ENCODE measurements around the gene C6orf163.

Gene C6orf163

DNA sequence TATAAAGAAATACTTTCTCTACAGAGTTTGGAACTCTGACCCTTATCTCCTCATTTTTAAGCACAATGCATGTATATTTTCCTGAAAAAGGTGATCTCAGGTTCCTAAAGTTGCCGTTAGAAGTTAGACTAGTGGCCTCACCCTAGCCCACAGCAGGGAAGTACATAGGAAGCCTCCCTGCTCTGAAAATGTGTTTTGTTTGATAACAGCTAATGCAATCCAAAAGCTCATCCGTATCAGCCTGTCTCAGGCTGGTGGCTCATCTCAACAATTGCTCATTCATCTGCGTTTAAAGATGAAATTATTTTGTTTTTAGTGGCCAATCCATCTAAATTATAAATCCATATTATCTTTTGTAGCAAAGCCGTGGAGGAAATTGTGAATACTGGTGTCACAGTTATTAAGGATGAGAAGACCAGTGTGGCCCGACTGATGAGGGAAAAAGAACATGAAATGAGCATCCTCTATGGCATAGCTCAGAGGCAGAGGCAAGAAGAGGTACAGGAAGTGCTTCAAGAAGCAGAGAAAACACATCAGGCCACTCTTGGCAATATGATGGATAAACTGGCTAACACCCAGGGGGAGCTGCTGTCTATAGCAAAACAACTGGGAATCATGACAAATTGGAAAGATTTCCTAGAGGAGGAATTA lies 20.1 kb downstream of the C6orf163 start:
- Histone ChIP-seq H3K9me3 (ENCODE audit: control insufficient read depth, low read length) (no peaks in the 10 kb centered on the region), H3K4me3 (ENCODE audit: low read depth, low read length) (no peak overlapping the region), H3K4me1 (no peaks in the 10 kb centered on the region), H3K9ac (no peak overlapping the region), H3K36me3 (ENCODE audit: control insufficient read depth, insufficient read depth, low read length) (no peaks in the 10 kb centered on the region), H3K27ac (no peak overlapping the region), H3K4me2 (ENCODE audit: low read length) (no peak overlapping the region), H2AFZ (no peak overlapping the region), H3K27me3 (ENCODE audit: control insufficient read depth, insufficient read depth, low read length) (no peaks in the 10 kb centered on the region), H3K79me2 (no peaks in the 10 kb centered on the region)
- TF ChIP-seq, protein P1, sequence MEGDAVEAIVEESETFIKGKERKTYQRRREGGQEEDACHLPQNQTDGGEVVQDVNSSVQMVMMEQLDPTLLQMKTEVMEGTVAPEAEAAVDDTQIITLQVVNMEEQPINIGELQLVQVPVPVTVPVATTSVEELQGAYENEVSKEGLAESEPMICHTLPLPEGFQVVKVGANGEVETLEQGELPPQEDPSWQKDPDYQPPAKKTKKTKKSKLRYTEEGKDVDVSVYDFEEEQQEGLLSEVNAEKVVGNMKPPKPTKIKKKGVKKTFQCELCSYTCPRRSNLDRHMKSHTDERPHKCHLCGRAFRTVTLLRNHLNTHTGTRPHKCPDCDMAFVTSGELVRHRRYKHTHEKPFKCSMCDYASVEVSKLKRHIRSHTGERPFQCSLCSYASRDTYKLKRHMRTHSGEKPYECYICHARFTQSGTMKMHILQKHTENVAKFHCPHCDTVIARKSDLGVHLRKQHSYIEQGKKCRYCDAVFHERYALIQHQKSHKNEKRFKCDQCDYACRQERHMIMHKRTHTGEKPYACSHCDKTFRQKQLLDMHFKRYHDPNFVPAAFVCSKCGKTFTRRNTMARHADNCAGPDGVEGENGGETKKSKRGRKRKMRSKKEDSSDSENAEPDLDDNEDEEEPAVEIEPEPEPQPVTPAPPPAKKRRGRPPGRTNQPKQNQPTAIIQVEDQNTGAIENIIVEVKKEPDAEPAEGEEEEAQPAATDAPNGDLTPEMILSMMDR (IDR thresholded peaks at IDR 0.05): no peak

- H3K4me2 ChIP-seq (ENCODE audit: low read length): no peak overlapping the region
- no peak overlapping the region for H3K27ac ChIP-seq
- no peak overlapping the region for H3K4me3 ChIP-seq (ENCODE audit: low read depth, low read length)
- H3K9me3 ChIP-seq (ENCODE audit: control insufficient read depth, low read length): no peaks in the 10 kb centered on the region
- H3K27me3 ChIP-seq (ENCODE audit: control insufficient read depth, insufficient read depth, low read length): no peaks in the 10 kb centered on the region
- H3K9ac ChIP-seq: no peak overlapping the region
- TF ChIP-seq, protein P1 (IDR thresholded peaks at IDR 0.05): no peak
- no peaks in the 10 kb centered on the region for H3K36me3 ChIP-seq (ENCODE audit: control insufficient read depth, insufficient read depth, low read length)
- H2AFZ ChIP-seq: no peak overlapping the region
- H3K4me1 ChIP-seq: no peaks in the 10 kb centered on the region
- H3K79me2 ChIP-seq: no peaks in the 10 kb centered on the region
Observed at GRCh38 chr6:87366072-87366827, 21.6 kb downstream of the C6orf163 start.

DNA sequence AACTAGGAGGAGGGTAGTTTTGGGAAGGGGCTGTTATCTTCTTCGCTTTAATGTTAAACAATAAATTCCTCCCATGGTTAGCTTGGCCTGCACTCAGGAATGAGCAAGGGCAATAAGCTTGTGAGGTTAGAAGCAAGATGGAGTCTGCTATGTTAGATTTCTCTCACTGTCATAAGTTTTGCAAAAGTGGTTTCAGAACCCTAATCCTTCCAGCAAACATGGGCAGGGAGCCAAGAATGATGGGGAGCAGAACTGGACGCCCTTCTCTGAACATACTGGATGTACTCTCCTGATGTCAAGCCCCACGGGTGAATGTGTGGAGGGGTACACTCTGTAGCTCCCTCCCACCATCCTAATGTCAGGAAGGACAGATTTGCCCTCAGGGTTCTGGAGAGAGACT lies 22.3 kb downstream of the C6orf163 start:
- no peak overlapping the region for H3K9ac ChIP-seq
- no peaks in the 10 kb centered on the region for H3K9me3 ChIP-seq (ENCODE audit: control insufficient read depth, low read length)
- H3K4me1 ChIP-seq: no peaks in the 10 kb centered on the region
- H3K4me2 ChIP-seq (ENCODE audit: low read length): no peak overlapping the region
- H3K36me3 ChIP-seq (ENCODE audit: control insufficient read depth, insufficient read depth, low read length): no peaks in the 10 kb centered on the region
- no peak overlapping the region for H3K4me3 ChIP-seq (ENCODE audit: low read depth, low read length)
- no peaks in the 10 kb centered on the region for H3K79me2 ChIP-seq
- H2AFZ ChIP-seq: no peak overlapping the region
- no peak overlapping the region for H3K27ac ChIP-seq
- no peaks in the 10 kb centered on the region for H3K27me3 ChIP-seq (ENCODE audit: control insufficient read depth, insufficient read depth, low read length)
- TF ChIP-seq, protein P1 (IDR thresholded peaks at IDR 0.05): no peak

GRCh38 chr6:87373377-87373776 lies 28.8 kb downstream of the C6orf163 start:
- Histone ChIP-seq H3K4me1 (no peaks in the 10 kb centered on the region), H3K4me3 (ENCODE audit: low read depth, low read length) (no peak overlapping the region), H3K4me2 (ENCODE audit: low read length) (no peak overlapping the region), H3K36me3 (ENCODE audit: control insufficient read depth, insufficient read depth, low read length) (no peaks in the 10 kb centered on the region), H3K27me3 (ENCODE audit: control insufficient read depth, insufficient read depth, low read length) (no peaks in the 10 kb centered on the region), H3K9ac (no peak overlapping the region), H3K79me2 (no peaks in the 10 kb centered on the region), H2AFZ (no peak overlapping the region), H3K9me3 (ENCODE audit: control insufficient read depth, low read length) (no peaks in the 10 kb centered on the region), H3K27ac (no peak overlapping the region)
- TF ChIP-seq, protein P1 (IDR thresholded peaks at IDR 0.05): no peak

All from parathyroid adenoma (tissue), 2 donors.